CD14-positive monocyte (primary cell): ENCODE results near the gene SRRM3. TPM values are rescaled to one million over a fixed set of nuclear protein-coding genes. Genes with fewer than 3 reads are reported as not detected.
A peak's percentile ranks its signal among the peaks of the same experiment; 100 is the strongest.
"Not testable (repeated sequence)": the region's sequence is repeated elsewhere in the genome, so short reads cannot be mapped to it uniquely, and the experiment has no call there.

Experiments used
- DNase-seq, 3 donors: peaks; one replicate each; pipeline ENCODE4 v3.0.0-alpha.2; 2011 to 2022
- H2AFZ ChIP-seq: 2 replicates; pipeline ENCODE4 v1.6.0; 2012; ENCODE audit warnings: mild to moderate bottlenecking, low read depth, low read length, inconsistent platforms; ENCODE audit not compliant: insufficient read depth, poor library complexity, severe bottlenecking
- H3K27ac ChIP-seq, 2 donors: 1 replicate in 1 of 2; 2 replicates in 1 of 2; pipeline ENCODE4 v1.5.1; 2012 to 2013; ENCODE audit warnings: low read length in 2 of 2, control low read depth in 1 of 2, inconsistent platforms in 1 of 2, low read depth in 1 of 2, mild to moderate bottlenecking in 1 of 2
- H3K27me3 ChIP-seq, 2 donors: one replicate each; pipeline versions ENCODE4 v1.6.0 to v1.6.1; 2011 to 2013; ENCODE audit warnings: low read length in 2 of 2; ENCODE audit not compliant: control insufficient read depth in 2 of 2, insufficient read depth in 2 of 2
- H3K36me3 ChIP-seq, 2 donors: replicated peaks in 1 of 2; 1 replicate in 1 of 2; 2 replicates in 1 of 2; pipeline versions ENCODE4 v1.5.1 to v1.6.1; 2012 to 2013; ENCODE audit warnings: low read length in 2 of 2, control low read depth in 1 of 2, inconsistent platforms in 1 of 2, mild to moderate bottlenecking in 1 of 2; ENCODE audit not compliant: insufficient read depth in 2 of 2, control insufficient read depth in 1 of 2
- H3K4me1 ChIP-seq, 2 donors: 1 replicate in 1 of 2; 2 replicates in 1 of 2; pipeline versions ENCODE4 v1.5.1 to v1.6.1; 2012 to 2013; ENCODE audit warnings: low read length in 2 of 2, control low read depth in 1 of 2, inconsistent platforms in 1 of 2, mild to moderate bottlenecking in 1 of 2, moderate library complexity in 1 of 2; ENCODE audit not compliant: insufficient read depth in 2 of 2, control insufficient read depth in 1 of 2
- H3K4me2 ChIP-seq: replicated peaks from 2 replicates; pipeline ENCODE3; 2012; ENCODE audit warnings: low read length, moderate library complexity, mild to moderate bottlenecking; ENCODE audit not compliant: poor library complexity, severe bottlenecking; ENCODE audit errors: extremely low read depth
- H3K4me3 ChIP-seq, 3 experiments: fragments of 200-600 bp in 1 of 3; sonication (generic) in 1 of 3; replicated peaks in 1 of 3; 1 replicate in 2 of 3; 2 replicates in 1 of 3; pipeline ENCODE4 v1.5.1; 2011 to 2013; ENCODE audit warnings: low read length in 3 of 3, mild to moderate bottlenecking in 3 of 3, control low read depth in 2 of 3, low read depth in 2 of 3, inconsistent platforms in 1 of 3, moderate library complexity in 1 of 3
- H3K79me2 ChIP-seq: 2 replicates; pipeline ENCODE4 v1.6.0; 2012; ENCODE audit warnings: mild to moderate bottlenecking, control low read depth, inconsistent platforms, low read length, moderate library complexity; ENCODE audit not compliant: insufficient read depth
- H3K9ac ChIP-seq: 2 replicates; pipeline ENCODE4 v1.6.0; 2017; ENCODE audit warnings: low read length, mild to moderate bottlenecking; ENCODE audit not compliant: insufficient read depth, poor library complexity, severe bottlenecking
- H3K9me3 ChIP-seq, 2 donors: replicated peaks in 1 of 2; 1 replicate in 1 of 2; 2 replicates in 1 of 2; pipeline versions ENCODE4 v1.5.1 to v1.6.1; 2012 to 2013; ENCODE audit warnings: low read length in 2 of 2, control low read depth in 1 of 2; ENCODE audit not compliant: control insufficient read depth in 1 of 2, insufficient read depth in 1 of 2
- H4K20me1 ChIP-seq: 2 replicates; pipeline ENCODE4 v1.6.0; 2012; ENCODE audit warnings: mild to moderate bottlenecking, low read length, control low read depth, moderate library complexity; ENCODE audit not compliant: insufficient read depth
- H3K27ac Mint-ChIP-seq, 7 donors: one replicate each; pipeline ENCODE4 v1.8.0; 2020; ENCODE audit warnings: mild to moderate bottlenecking in 7 of 7, mixed read lengths in 7 of 7, moderate library complexity in 6 of 7, inconsistent platforms in 2 of 7
- H3K27me3 Mint-ChIP-seq, 3 donors: one replicate each; pipeline ENCODE4 v1.8.0; 2021 to 2022; ENCODE audit warnings: low read depth in 3 of 3, mild to moderate bottlenecking in 3 of 3, mixed read lengths in 3 of 3, moderate library complexity in 3 of 3, inconsistent platforms in 1 of 3
- H3K36me3 Mint-ChIP-seq, 2 donors: one replicate each; pipeline ENCODE4 v1.8.0; 2020; ENCODE audit warnings: mixed read lengths in 2 of 2, inconsistent platforms in 1 of 2, mild to moderate bottlenecking in 1 of 2
- H3K4me1 Mint-ChIP-seq: one replicate; pipeline ENCODE4 v1.8.0; 2020; ENCODE audit warnings: mild to moderate bottlenecking, mixed read lengths
- H3K4me3 Mint-ChIP-seq, 2 donors: one replicate each; pipeline ENCODE4 v1.8.0; 2020; ENCODE audit warnings: mild to moderate bottlenecking in 2 of 2, mixed read lengths in 2 of 2, moderate library complexity in 1 of 2
- H3K9me3 Mint-ChIP-seq, 7 donors: one replicate each; pipeline ENCODE4 v1.8.0; 2020 to 2022; ENCODE audit warnings: mixed read lengths in 7 of 7, mild to moderate bottlenecking in 6 of 7, moderate library complexity in 6 of 7, inconsistent platforms in 2 of 7
- CTCF ChIP-seq: fragments of 200-600 bp; IDR thresholded peaks from one replicate; pipeline ENCODE4 v1.8.0; 2022; ENCODE audit warnings: antibody characterized with exemption, mild to moderate bottlenecking
- WGBS: methylation state at CpG from one replicate; pipeline ENCODE4 v1.1.5; 2013; ENCODE audit warnings: missing lambda C conversion rate; ENCODE audit not compliant: insufficient coverage; 5-methylcytosine and 5-hydroxymethylcytosine counted together
- intact Hi-C, 2 donors: fragments of 100-400 bp; cut with micrococcal nuclease; formaldehyde crosslinking; loops; one replicate each; pipeline versions ENCODE4 v1.15.0 to v1.15.1; 2023
- polyA plus RNA-seq, 3 donors: library from polyadenylated mRNA; depleted of rRNA in 1 of 3; unstranded in 2 of 3; stranded (reverse) in 1 of 3; fragments of 300-500 nt in 2 of 3; fragments of >200 nt in 1 of 3; fragmentation: Illumina TruSeq in 2 of 3; gene quantifications; 1 replicate in 2 of 3; 2 replicates in 1 of 3; pipeline ENCODE4 v1.2.3, GENCODE V29; 2012 to 2021

SRRM3 gene
- polyA plus RNA-seq, 3 donors, result not detected

GRCh38 chr7:76334320-76334967 lies 132.7 kb downstream of the SRRM3 start:
- Mint-ChIP-seq H3K36me3 (peaks cover 19 to 55% of the 10 kb centered on the region in 2 donors), H3K4me1 (peaks cover 67% of the 10 kb centered on the region), H3K27me3 (no peaks in the 10 kb centered on the region), H3K27ac (peak overlapping the region in 5 of 7 donors; percentile 3 to 68 (median 24)), H3K4me3 (no peak overlapping the region), H3K9me3 (no peaks in the 10 kb centered on the region)
- H3K4me1 ChIP-seq, result peaks cover 29 to 34% of the 10 kb centered on the region in 2 donors
- H3K27me3 ChIP-seq, result no peaks in the 10 kb centered on the region
- no peak for TF ChIP-seq CTCF
- intact Hi-C loops, result no loop called here
- H3K79me2 ChIP-seq, result peaks cover 100% of the 10 kb centered on the region
- H3K36me3 ChIP-seq, result peaks cover 10 to 38% of the 10 kb centered on the region in 2 donors
- H3K9me3 ChIP-seq, result no peaks in the 10 kb centered on the region
- H3K4me2 ChIP-seq, result no peak overlapping the region
- H3K27ac ChIP-seq, result no peak overlapping the region
- no peak overlapping the region for H2AFZ ChIP-seq
- no peak overlapping the region for H3K4me3 ChIP-seq
- WGBS, result no CpG with 5 or more reads among the region's 6 CpGs
- DNase-seq, result no peak
- no peak overlapping the region for H3K9ac ChIP-seq
- H4K20me1 ChIP-seq, result peaks cover 100% of the 10 kb centered on the region

- H3K9ac ChIP-seq, H2AFZ ChIP-seq, H3K27me3 ChIP-seq, H3K27me3 Mint-ChIP-seq, DNase-seq, intact Hi-C loops, H3K4me3 Mint-ChIP-seq, H3K4me3 ChIP-seq, H3K4me2 ChIP-seq, H3K9me3 ChIP-seq, H3K9me3 Mint-ChIP-seq: not testable (repeated sequence)
- H3K27ac ChIP-seq, result peak overlapping the region in 1 of 2 donors; percentile 40
- peaks cover 29 to 34% of the 10 kb centered on the region in 2 donors for H3K4me1 ChIP-seq
- peaks cover 100% of the 10 kb centered on the region for H4K20me1 ChIP-seq
- peaks cover 100% of the 10 kb centered on the region for H3K79me2 ChIP-seq
- Mint-ChIP-seq H3K36me3 (peaks cover 16 to 54% of the 10 kb centered on the region in 2 donors), H3K4me1 (peaks cover 63% of the 10 kb centered on the region), H3K27ac (peak overlapping the region in 2 of 7 donors; percentile 19 to 26)
- no CpG with 5 or more reads among the region's 2 CpGs for WGBS
- peaks cover 2 to 40% of the 10 kb centered on the region in 2 donors for H3K36me3 ChIP-seq
Observed at GRCh38 chr7:76335417-76335816, 133.7 kb downstream of the SRRM3 start.
